Mesodermal cell (in vitro differentiated cells): ENCODE results near the gene RBM7.

Experiments used
- H3K27ac ChIP-seq: 2 replicates; pipeline ENCODE4 v1.7.0; 2013; ENCODE audit warnings: mild to moderate bottlenecking, low read depth, low read length, moderate library complexity; ENCODE audit not compliant: severe bottlenecking
- H3K36me3 ChIP-seq: 2 replicates; pipeline ENCODE4 v1.7.1; 2013; ENCODE audit warnings: mild to moderate bottlenecking, low read length, moderate library complexity; ENCODE audit not compliant: control insufficient read depth, insufficient read depth
- H3K4me1 ChIP-seq: one replicate; pipeline ENCODE4 v1.7.1; 2013; ENCODE audit warnings: mild to moderate bottlenecking, low read length; ENCODE audit not compliant: insufficient read depth, control insufficient read depth, poor library complexity, severe bottlenecking
- H3K4me3 ChIP-seq: 2 replicates; pipeline ENCODE4 v1.7.0; 2013; ENCODE audit warnings: low read length, control low read depth, mild to moderate bottlenecking; ENCODE audit not compliant: insufficient read depth, poor library complexity, severe bottlenecking; ENCODE audit errors: extremely low read depth
- H3K9me3 ChIP-seq: 2 replicates; pipeline ENCODE4 v1.7.1; 2013; ENCODE audit warnings: mild to moderate bottlenecking, low read length, moderate library complexity; ENCODE audit not compliant: control insufficient read depth
- WGBS, 2 experiments: methylation state at CpG; one replicate each; pipeline ENCODE4 v1.1.5; 2013; ENCODE audit warnings: missing lambda C conversion rate in 2 of 2; ENCODE audit not compliant: insufficient coverage in 2 of 2; 5-methylcytosine and 5-hydroxymethylcytosine counted together

RBM7 gene

DNA sequence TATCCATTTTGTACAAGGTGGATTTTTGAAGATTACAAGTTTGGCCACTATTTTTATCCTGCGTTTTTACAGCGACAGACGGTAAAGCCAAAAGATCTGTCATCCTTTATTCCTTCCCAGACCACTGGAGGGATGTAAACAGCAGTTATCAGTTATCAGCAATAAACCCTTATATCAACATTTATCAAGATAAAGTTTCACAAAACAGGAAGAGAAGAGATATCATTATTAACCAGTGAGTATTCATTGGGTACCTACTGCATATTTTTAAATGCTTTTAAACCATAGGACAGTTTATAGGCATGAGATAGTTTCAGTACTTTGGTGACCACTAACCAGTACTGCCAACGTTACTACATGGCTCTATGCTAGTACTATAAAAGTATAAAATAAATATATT lies 32.9 kb downstream of the RBM7 start:
- Histone ChIP-seq H3K36me3 (peaks cover 4% of the 10 kb centered on the region), H3K9me3 (no peaks in the 10 kb centered on the region), H3K4me3 (no peak overlapping the region), H3K4me1 (peaks cover 8% of the 10 kb centered on the region), H3K27ac (no peak overlapping the region)
- WGBS, 2 experiments: 89% methylated on average over 3 of the region's 4 CpGs; no CpG with 5 or more reads in 1 of the 2 experiments

DNA sequence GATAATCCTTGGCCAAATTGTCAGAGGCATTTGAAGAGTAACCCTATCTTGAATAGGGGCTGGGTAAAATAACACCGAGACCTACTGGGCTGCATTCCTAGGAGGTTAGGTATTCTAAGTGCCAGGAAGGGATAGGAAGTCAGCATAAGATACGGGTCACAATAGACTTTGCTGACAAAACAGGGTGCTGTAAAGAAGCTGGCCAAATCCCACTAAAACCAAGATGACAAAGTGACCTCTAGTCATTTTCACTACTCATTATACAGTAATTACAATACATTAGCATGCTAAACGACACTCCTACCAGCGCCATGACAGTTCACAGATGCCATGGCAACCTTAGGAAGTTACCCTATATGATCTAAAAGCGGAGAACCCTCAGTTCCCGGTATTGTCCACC lies 37.8 kb downstream of the RBM7 start:
- no peak overlapping the region for H3K4me3 ChIP-seq
- peaks cover 27% of the 10 kb centered on the region for H3K36me3 ChIP-seq
- WGBS, 2 experiments: 39 to 55% methylated on average over 3 to 4 of the region's 6 CpGs
- peaks cover 25% of the 10 kb centered on the region for H3K4me1 ChIP-seq
- peak overlapping the region; percentile 99 for H3K27ac ChIP-seq
- no peaks in the 10 kb centered on the region for H3K9me3 ChIP-seq

DNA sequence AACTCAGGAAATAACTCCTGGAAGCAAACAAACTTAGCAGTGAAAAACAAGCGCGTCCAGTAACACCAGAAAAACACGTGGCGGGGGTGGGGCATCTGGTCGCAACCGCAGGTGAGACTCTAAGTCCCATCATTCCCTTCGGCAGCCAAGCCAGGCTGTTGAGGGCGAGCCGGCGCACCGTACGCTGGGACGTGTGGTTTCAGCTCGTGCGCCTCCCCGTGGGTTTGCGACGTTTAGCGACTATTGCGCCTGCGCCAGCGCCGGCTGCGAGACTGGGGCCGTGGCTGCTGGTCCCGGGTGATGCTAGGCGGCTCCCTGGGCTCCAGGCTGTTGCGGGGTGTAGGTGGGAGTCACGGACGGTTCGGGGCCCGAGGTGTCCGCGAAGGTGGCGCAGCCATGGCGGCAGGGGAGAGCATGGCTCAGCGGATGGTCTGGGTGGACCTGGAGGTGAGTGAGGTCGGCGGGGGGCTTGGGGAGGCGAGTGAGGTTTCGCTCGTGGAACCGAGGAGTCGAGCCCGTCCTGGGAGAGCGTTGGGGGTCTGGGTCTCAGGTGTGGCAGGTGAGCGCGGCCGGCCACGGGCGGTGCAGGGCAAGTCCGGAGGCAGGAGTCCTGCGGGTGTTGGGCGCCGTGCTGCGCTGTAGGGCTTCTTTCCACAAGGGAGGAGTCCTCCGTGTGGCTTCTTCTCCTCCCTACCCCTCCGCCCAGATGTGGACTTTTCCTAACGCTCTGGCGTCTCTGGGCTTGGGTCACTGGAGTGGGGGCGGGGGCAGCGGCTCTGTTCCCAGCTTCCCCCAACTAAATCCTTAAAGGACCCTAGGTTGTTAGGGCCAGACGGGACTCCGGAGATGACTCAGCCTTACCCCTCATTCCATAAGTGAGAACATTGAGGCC lies 39.0 kb downstream of the RBM7 start, which contains the start of gene REXO2:
Gene REXO2, plus strand, starts transcription at position 239 of the 892 bp plus-strand sequence. Its CDS starts 62 bp downstream, at position 301.
- no peaks in the 10 kb centered on the region for H3K9me3 ChIP-seq
- H3K27ac ChIP-seq: peak within 1 kb of the TSS; percentile 99
- peaks cover 35% of the 10 kb centered on the region for H3K36me3 ChIP-seq
- WGBS, 2 experiments: 0% methylated on average over 33 to 58 of the region's 64 CpGs
- peak within 1 kb of the TSS; percentile 99 for H3K4me3 ChIP-seq
- peaks cover 25% of the 10 kb centered on the region for H3K4me1 ChIP-seq

DNA sequence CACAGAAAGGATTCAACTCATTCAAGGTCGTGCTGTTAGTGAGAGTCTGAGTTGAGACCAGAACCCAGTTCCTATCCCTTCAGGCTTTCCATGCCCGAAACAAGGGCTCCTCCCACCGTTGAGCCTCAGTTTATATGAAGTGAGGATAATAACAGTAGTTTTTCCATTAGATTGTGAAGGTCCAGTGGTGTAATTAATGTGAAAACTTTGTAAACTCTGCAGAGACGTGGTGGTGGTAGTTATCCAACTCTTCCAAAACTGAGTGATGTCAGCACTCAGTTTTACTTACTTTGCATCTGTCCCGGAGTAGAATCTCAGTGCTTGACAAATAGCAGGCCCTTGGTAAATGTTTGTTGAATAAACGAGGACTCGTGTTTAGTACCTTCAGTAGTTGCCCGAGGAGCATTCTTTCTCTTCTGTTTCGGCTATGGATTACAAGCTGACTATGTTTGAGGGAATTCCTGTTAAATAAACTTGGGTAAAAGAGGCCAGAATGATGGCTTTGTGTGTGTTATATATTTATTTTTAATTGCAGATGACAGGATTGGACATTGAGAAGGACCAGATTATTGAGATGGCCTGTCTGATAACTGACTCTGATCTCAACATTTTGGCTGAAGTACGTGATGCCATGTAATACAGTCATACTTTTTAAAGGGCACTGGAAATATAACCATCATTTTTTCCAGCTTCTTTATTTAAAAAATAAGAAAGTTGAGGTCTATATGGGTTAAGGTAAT lies 39.8 kb downstream of the RBM7 start:
- peak overlapping the region; percentile 99 for H3K27ac ChIP-seq
- H3K9me3 ChIP-seq: no peaks in the 10 kb centered on the region
- H3K36me3 ChIP-seq: peaks cover 42% of the 10 kb centered on the region
- H3K4me1 ChIP-seq: peaks cover 25% of the 10 kb centered on the region
- 10 to 16% methylated on average over 5 to 6 of the region's 10 CpGs for WGBS, 2 experiments
- peak overlapping the region; percentile 99 for H3K4me3 ChIP-seq

DNA sequence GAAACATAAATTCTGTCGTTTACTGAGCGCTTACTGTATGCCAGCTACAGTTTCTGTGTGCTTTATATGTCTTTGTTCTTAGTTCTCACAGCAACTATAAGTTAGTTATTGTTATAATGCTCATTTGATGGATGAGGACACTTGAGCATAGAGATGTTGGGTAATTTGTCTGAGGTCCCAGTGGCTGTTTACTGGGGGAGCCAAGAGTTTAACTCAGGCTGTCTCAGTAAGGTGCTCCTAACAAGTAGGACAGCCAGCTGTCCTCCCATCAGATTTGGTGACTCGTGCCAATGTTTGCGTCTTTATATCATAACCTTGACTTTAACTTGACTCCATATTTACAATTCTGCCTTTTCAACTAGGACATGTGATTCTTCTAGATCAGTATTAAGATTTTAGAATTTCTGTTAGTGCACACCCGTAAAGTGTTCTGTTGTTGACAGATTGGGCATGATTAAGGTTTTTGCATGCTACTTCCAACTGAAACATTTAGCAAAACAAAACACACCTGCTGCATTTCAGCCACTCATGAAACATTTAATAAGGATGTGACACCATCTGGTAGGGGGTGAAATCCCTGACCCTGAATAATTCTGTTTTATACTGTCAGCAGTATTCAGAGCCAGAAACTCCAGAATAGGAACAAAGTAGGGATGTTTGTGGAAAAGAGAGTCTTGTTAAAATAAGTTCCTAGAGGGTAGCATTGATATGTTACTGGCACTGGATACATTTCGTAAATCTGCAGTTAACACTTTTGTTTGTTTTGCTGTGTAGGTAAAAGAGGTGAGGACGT lies 40.7 kb downstream of the RBM7 start:
- H3K27ac ChIP-seq: peak overlapping the region; percentile 99

DNA sequence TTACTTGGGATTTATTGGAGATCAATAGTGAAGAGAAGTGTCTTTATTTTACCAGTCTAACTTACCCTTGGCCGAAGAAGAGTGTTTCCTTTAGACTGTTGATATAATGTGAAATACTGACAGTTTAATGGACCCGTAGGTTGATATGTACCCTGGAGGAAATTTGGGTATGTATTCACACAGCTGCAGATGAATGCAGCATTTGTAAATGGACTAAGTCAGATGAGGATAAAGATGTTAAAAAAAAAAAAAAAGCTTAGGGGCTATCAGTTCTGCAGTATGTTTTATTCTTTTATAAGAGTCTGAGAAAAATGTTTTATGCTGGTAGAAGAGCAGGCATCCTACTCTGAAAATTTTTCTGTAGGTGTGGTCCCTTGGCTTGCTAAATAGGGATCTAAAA lies 41.5 kb downstream of the RBM7 start:
- Histone ChIP-seq H3K4me3 (peak overlapping the region; percentile 99), H3K27ac (no peak overlapping the region), H3K9me3 (no peaks in the 10 kb centered on the region), H3K36me3 (peaks cover 56% of the 10 kb centered on the region), H3K4me1 (peaks cover 25% of the 10 kb centered on the region)
- 90 to 100% methylated on average over 1 to 2 of the region's 2 CpGs for WGBS, 2 experiments

More for the DNA sequence above, 40.7 kb downstream of the RBM7 start:
- H3K9me3 ChIP-seq: no peaks in the 10 kb centered on the region
- H3K36me3 ChIP-seq: peaks cover 49% of the 10 kb centered on the region
- peaks cover 25% of the 10 kb centered on the region for H3K4me1 ChIP-seq
- H3K4me3 ChIP-seq: peak overlapping the region; percentile 99
- WGBS, 2 experiments: 72 to 75% methylated on average over 3 of the region's 7 CpGs

DNA sequence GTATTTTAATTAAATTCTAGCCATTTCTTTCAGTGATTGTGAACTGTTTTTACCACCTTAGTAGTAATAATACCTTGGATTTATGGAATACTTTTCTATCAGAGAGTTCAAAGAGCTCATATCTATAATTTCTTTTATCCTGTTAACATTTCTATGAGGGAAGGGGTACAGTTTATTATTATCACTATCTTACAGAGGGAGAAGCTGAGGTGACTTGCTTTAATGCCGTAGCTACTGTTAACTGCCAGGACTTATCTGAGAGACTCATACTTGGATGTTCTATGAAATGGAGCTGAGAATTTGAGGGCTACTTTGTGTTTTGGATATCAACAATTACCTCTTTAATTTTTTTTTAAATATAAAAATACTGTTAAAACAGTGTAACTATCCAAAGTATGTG lies 42.1 kb downstream of the RBM7 start:
- H3K4me3 ChIP-seq: no peak overlapping the region
- H3K4me1 ChIP-seq: peaks cover 31% of the 10 kb centered on the region
- no peaks in the 10 kb centered on the region for H3K9me3 ChIP-seq
- peaks cover 62% of the 10 kb centered on the region for H3K36me3 ChIP-seq
- no peak overlapping the region for H3K27ac ChIP-seq
- no CpG with 5 or more reads among the region's 1 CpG for WGBS, 2 experiments

DNA sequence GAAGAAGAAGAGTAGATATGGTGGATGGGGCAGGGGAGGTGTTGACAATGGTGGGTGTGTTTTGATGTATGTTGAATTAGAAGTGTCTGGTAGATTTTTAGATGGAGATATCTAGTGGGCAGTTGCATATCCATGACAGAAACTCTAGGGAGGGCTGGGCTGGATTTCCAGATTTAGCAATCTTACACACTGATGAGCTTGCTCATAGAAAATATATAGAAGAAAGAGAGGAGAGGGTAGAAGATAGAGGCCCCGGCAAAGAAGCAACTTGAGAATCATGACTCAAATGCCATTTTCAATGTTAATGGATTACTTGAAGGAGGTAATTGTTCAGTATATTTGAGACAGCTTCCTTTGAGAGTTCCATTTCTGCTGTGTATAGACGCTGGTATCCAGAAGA lies 47.0 kb downstream of the RBM7 start:
- WGBS, 2 experiments: 94 to 100% methylated on average over 2 of the region's 2 CpGs
- no peak overlapping the region for H3K4me3 ChIP-seq
- H3K9me3 ChIP-seq: no peaks in the 10 kb centered on the region
- peaks cover 8% of the 10 kb centered on the region for H3K4me1 ChIP-seq
- H3K27ac ChIP-seq: peak overlapping the region; percentile 26
- H3K36me3 ChIP-seq: peaks cover 85% of the 10 kb centered on the region

DNA sequence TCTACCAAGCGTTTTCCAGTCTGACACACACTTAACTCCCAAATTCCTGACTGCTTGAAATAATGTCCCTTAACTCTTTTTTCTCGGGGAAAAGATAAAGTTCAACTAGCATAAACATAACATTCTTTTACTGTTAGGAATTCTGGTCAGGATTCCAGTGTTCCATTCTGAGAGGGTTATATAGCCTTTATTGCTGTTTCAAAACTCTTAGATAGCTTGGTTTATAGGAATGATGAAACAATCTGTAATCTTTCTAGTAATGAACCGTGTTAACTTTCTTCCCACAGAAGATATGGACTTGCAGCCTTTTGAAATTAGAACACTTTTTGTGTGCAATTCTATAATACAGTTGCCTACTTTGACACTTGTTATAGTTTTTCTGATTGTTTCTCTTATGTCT lies 47.4 kb downstream of the RBM7 start:
- Histone ChIP-seq H3K9me3 (no peaks in the 10 kb centered on the region), H3K36me3 (peaks cover 87% of the 10 kb centered on the region), H3K27ac (peak overlapping the region; percentile 37), H3K4me1 (peaks cover 8% of the 10 kb centered on the region), H3K4me3 (no peak overlapping the region)
- 83 to 100% methylated on average over 1 of the region's 3 CpGs for WGBS, 2 experiments

DNA sequence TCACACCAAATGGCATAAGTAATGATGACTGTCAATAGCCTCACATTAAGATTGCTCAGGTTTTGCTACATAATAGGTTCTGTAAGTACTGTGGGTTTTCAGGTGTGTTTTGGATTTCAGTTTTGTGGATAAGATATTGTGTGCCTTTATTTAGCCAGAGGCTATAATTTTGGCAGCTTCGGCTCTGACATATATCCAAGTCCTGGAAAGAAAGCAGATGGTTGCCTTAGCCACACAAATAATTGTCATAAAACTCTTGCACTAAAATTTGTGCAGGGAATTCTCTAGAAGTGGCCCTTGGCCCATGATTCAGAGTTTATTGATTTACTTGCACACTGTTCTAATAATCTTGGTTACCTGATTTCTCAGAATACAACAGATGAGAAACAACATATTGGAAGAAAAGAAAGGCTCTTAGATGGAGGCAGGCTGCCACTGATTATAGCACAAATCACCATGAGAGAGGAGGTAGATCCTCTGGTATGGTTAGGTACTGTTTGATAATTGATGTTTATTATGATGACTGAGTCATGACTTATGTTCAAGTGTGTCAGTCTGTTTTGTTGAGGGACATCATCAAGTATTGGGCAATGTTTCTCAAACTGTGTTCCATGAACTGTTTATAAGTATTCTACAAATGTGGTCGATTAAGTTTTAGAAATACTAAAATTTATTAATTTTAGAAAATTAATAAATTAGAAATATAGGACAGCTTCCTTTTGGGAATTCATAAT lies 48.5 kb downstream of the RBM7 start:
- peaks cover 8% of the 10 kb centered on the region for H3K4me1 ChIP-seq
- no peak overlapping the region for H3K27ac ChIP-seq
- WGBS, 2 experiments: 100% methylated on average over 1 of the region's 2 CpGs; no CpG with 5 or more reads in 1 of the 2 experiments
- no peaks in the 10 kb centered on the region for H3K9me3 ChIP-seq
- H3K36me3 ChIP-seq: peaks cover 87% of the 10 kb centered on the region
- no peak overlapping the region for H3K4me3 ChIP-seq
